Omental fat pad (tissue), 4 donors: ENCODE measurements around the gene CACNA2D4. TPM values are rescaled to one million over a fixed set of nuclear protein-coding genes. Genes with fewer than 3 reads are reported as not detected.

Experiments used
- ATAC-seq: fragments of 150-250 bp; one replicate; pipeline ENCODE4 v1.9.1; 2016; ENCODE audit warnings: mild to moderate bottlenecking, moderate library complexity; ENCODE audit not compliant: low FRiP score
- DNase-seq: peaks from one replicate; pipeline ENCODE4 v3.0.0-alpha.2; 2019; ENCODE audit warnings: low spot score
- CTCF ChIP-seq, 3 donors: fragments of 450-650 bp; IDR thresholded peaks; one replicate each; pipeline ENCODE4 v1.5.1; 2016 to 2017; ENCODE audit warnings: antibody characterized with exemption in 3 of 3, mild to moderate bottlenecking in 3 of 3, moderate library complexity in 2 of 3
- total RNA-seq, 4 donors: library from RNA; depleted of rRNA; stranded (reverse); fragments of >200 nt; gene quantifications; one replicate each; pipeline ENCODE4 v1.1.0, GENCODE V29; 2016

The CACNA2D4 gene
- total RNA-seq, 4 donors from 2014 or later, result 3.9 to 13.0 (median 6.8) TPM

GRCh38 chr12:1927751-1928351 is 9.4 kb upstream of the CACNA2D4 start:
- ATAC-seq, result peak; percentile 33
- TF ChIP-seq CTCF (IDR thresholded peaks at IDR 0.05), result no peak
- DNase-seq, result no peak

GRCh38 chr12:1927051-1927680 is 8.7 kb upstream of the CACNA2D4 start:
- no peak for DNase-seq
- no peak for TF ChIP-seq CTCF (IDR thresholded peaks at IDR 0.05)
- ATAC-seq, result no peak

GRCh38 chr12:1926251-1926657 is 7.8 kb upstream of the CACNA2D4 start:
- no peak for DNase-seq
- ATAC-seq, result no peak
- TF ChIP-seq CTCF (IDR thresholded peaks at IDR 0.05), result no peak

- no peak for ATAC-seq
- no peak for TF ChIP-seq CTCF (IDR thresholded peaks at IDR 0.05)
- DNase-seq, result no peak
These were observed 7.2 kb upstream of the CACNA2D4 start for GRCh38 chr12:1925684-1926006.

GRCh38 chr12:1924996-1925683 is 6.7 kb upstream of the CACNA2D4 start:
- TF ChIP-seq CTCF (IDR thresholded peaks at IDR 0.05), result no peak
- DNase-seq, result no peak

GRCh38 chr12:1922985-1923384 is 4.5 kb upstream of the CACNA2D4 start:
- TF ChIP-seq CTCF (IDR thresholded peaks at IDR 0.05), result no peak
- DNase-seq (no peak), ATAC-seq (no peak)

More at GRCh38 chr12:1924996-1925683, 6.7 kb upstream of the CACNA2D4 start:
- no peak for ATAC-seq
